ENCODE results near the gene KIF6.

- TF ChIP-seq, protein P1, sequence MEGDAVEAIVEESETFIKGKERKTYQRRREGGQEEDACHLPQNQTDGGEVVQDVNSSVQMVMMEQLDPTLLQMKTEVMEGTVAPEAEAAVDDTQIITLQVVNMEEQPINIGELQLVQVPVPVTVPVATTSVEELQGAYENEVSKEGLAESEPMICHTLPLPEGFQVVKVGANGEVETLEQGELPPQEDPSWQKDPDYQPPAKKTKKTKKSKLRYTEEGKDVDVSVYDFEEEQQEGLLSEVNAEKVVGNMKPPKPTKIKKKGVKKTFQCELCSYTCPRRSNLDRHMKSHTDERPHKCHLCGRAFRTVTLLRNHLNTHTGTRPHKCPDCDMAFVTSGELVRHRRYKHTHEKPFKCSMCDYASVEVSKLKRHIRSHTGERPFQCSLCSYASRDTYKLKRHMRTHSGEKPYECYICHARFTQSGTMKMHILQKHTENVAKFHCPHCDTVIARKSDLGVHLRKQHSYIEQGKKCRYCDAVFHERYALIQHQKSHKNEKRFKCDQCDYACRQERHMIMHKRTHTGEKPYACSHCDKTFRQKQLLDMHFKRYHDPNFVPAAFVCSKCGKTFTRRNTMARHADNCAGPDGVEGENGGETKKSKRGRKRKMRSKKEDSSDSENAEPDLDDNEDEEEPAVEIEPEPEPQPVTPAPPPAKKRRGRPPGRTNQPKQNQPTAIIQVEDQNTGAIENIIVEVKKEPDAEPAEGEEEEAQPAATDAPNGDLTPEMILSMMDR (IDR thresholded peaks at IDR 0.05; ENCODE audit: low read length): no peak
- no peak for TF ChIP-seq EZH2 (IDR thresholded peaks at IDR 0.05; ENCODE audit: borderline replicate concordance, low read length)
These were observed 355.2 kb downstream of the KIF6 start for GRCh38 chr6:39369987-39370386.

Measured in OCI-LY1 (cell line).